Neural progenitor cell (in vitro differentiated cells): Measurements from ENCODE around the gene PSENEN. TPM values are rescaled to one million over a fixed set of nuclear protein-coding genes. Genes with fewer than 3 reads are reported as not detected.

ENCODE experiments used
- DNase-seq: peaks from one replicate; pipeline ENCODE4 v3.0.0-alpha.2; 2016; ENCODE audit warnings: low spot score
- H2AFZ ChIP-seq: fragments of 200-600 bp; sonication (generic); replicated peaks from 2 replicates; pipeline ENCODE4 v1.6.1; 2016; ENCODE audit warnings: antibody characterized with exemption
- H3F3A ChIP-seq: fragments of 200-600 bp; sonication (generic); 2 replicates; pipeline ENCODE4 v1.6.1; 2016; ENCODE audit warnings: antibody characterized with exemption, low read depth
- H3K27ac ChIP-seq: fragments of 200-600 bp; sonication (generic); 2 replicates; pipeline ENCODE4 v1.5.1; 2016; ENCODE audit warnings: mild to moderate bottlenecking
- H3K27me3 ChIP-seq: fragments of 200-600 bp; sonication (generic); 2 replicates; pipeline ENCODE4 v1.6.1; 2016; ENCODE audit warnings: mild to moderate bottlenecking, moderate library complexity
- H3K36me3 ChIP-seq: fragments of 200-600 bp; sonication (generic); 2 replicates; pipeline ENCODE4 v1.5.1; 2016
- H3K4me1 ChIP-seq: fragments of 200-600 bp; sonication (generic); 2 replicates; pipeline ENCODE4 v1.6.1; 2016; ENCODE audit warnings: mixed run types
- H3K4me2 ChIP-seq: fragments of 200-600 bp; sonication (generic); 2 replicates; pipeline ENCODE4 v1.6.1; 2016
- H3K4me3 ChIP-seq: fragments of 200-600 bp; sonication (generic); 2 replicates; pipeline ENCODE4 v1.5.1; 2016
- H3K79me2 ChIP-seq: fragments of 200-600 bp; sonication (generic); 2 replicates; pipeline ENCODE4 v1.6.1; 2016; ENCODE audit warnings: low read depth
- H3K9ac ChIP-seq: fragments of 200-600 bp; sonication (generic); 2 replicates; pipeline ENCODE4 v1.6.1; 2016
- H3K9me3 ChIP-seq: fragments of 200-600 bp; sonication (generic); 2 replicates; pipeline ENCODE4 v1.5.1; 2016; ENCODE audit warnings: low read depth
- H4K20me1 ChIP-seq: fragments of 200-600 bp; sonication (generic); 2 replicates; pipeline ENCODE4 v1.6.1; 2016; ENCODE audit warnings: low read depth
- H3K27ac Mint-ChIP-seq: 3 replicates; pipeline ENCODE4 v1.8.0; 2021; ENCODE audit warnings: mixed read lengths
- H3K27me3 Mint-ChIP-seq: 2 replicates; pipeline ENCODE4 v1.8.0; 2022; ENCODE audit warnings: low read depth, mild to moderate bottlenecking, inconsistent platforms, moderate library complexity, mixed read lengths; ENCODE audit not compliant: insufficient read depth
- H3K36me3 Mint-ChIP-seq: 3 replicates; pipeline ENCODE4 v1.8.0; 2021; ENCODE audit warnings: mixed read lengths
- H3K4me1 Mint-ChIP-seq: 3 replicates; pipeline ENCODE4 v1.8.0; 2021; ENCODE audit warnings: mixed read lengths
- H3K4me3 Mint-ChIP-seq: 3 replicates; pipeline ENCODE4 v1.8.0; 2021; ENCODE audit warnings: mild to moderate bottlenecking, moderate library complexity, mixed read lengths
- H3K9me3 Mint-ChIP-seq: 3 replicates; pipeline ENCODE4 v1.8.0; 2020; ENCODE audit warnings: mixed read lengths
- CTCF ChIP-seq: fragments of 200-600 bp; sonication (generic); IDR thresholded peaks from 2 replicates; pipeline ENCODE4 v1.5.1; 2017; ENCODE audit warnings: antibody characterized with exemption, mild to moderate bottlenecking
- EZH2 ChIP-seq: fragments of 200-600 bp; sonication (generic); IDR thresholded peaks from 2 replicates; pipeline ENCODE4 v1.6.1; 2017; ENCODE audit warnings: antibody characterized with exemption, mild to moderate bottlenecking, moderate library complexity
- EZH2phosphoT487 ChIP-seq: fragments of 200-600 bp; sonication (generic); IDR thresholded peaks from 2 replicates; pipeline ENCODE4 v1.6.1; 2017; ENCODE audit warnings: antibody characterized with exemption
- total RNA-seq: library from RNA; depleted of rRNA; stranded (reverse); fragments of >200 nt; gene quantifications from 2 replicates; pipeline ENCODE4 v1.2.3, GENCODE V29; 2015; ENCODE audit warnings: low replicate concordance

Gene PSENEN
- total RNA-seq, 1 donor from 2014 or later, result 10.9 TPM

GRCh38 chr19:35777086-35777841 lies 31.8 kb downstream of the PSENEN start:
- H3K4me1 ChIP-seq, result peaks cover 23% of the 10 kb centered on the region
- H3K4me3 ChIP-seq, result no peak overlapping the region
- Mint-ChIP-seq H3K4me1 (peaks cover 24% of the 10 kb centered on the region), H3K27ac (no peak overlapping the region), H3K36me3 (peaks cover 5% of the 10 kb centered on the region), H3K9me3 (no peaks in the 10 kb centered on the region), H3K27me3 (peaks cover 7% of the 10 kb centered on the region), H3K4me3 (peak overlapping the region; percentile 91)
- H3K9ac ChIP-seq, result no peak overlapping the region
- DNase-seq, result peak; percentile 64
- TF ChIP-seq EZH2phosphoT487 (no peak), EZH2 (no peak), CTCF (no peak)
- H2AFZ ChIP-seq, result no peak overlapping the region
- H4K20me1 ChIP-seq, result peaks cover 30% of the 10 kb centered on the region
- H3K4me2 ChIP-seq, result peak overlapping the region; percentile 84
- H3K79me2 ChIP-seq, result no peaks in the 10 kb centered on the region
- H3K9me3 ChIP-seq, result no peaks in the 10 kb centered on the region
- H3K36me3 ChIP-seq, result no peaks in the 10 kb centered on the region
- no peak overlapping the region for H3K27ac ChIP-seq
- peaks cover 21% of the 10 kb centered on the region for H3F3A ChIP-seq
- peaks cover 22% of the 10 kb centered on the region for H3K27me3 ChIP-seq

- no peak overlapping the region for H3K27ac ChIP-seq
- Mint-ChIP-seq H3K36me3 (peaks cover 5% of the 10 kb centered on the region), H3K4me3 (peak overlapping the region; percentile 64), H3K4me1 (peaks cover 24% of the 10 kb centered on the region), H3K27me3 (peaks cover 7% of the 10 kb centered on the region), H3K27ac (no peak overlapping the region), H3K9me3 (no peaks in the 10 kb centered on the region)
- DNase-seq, result no peak
- H3F3A ChIP-seq, result peaks cover 21% of the 10 kb centered on the region
- TF ChIP-seq EZH2phosphoT487 (no peak), EZH2 (no peak), CTCF (no peak)
- peaks cover 31% of the 10 kb centered on the region for H4K20me1 ChIP-seq
- peaks cover 23% of the 10 kb centered on the region for H3K4me1 ChIP-seq
- no peak overlapping the region for H3K4me3 ChIP-seq
- H3K4me2 ChIP-seq, result no peak overlapping the region
- H3K9me3 ChIP-seq, result no peaks in the 10 kb centered on the region
- no peak overlapping the region for H2AFZ ChIP-seq
- H3K27me3 ChIP-seq, result peaks cover 18% of the 10 kb centered on the region
- no peaks in the 10 kb centered on the region for H3K36me3 ChIP-seq
- H3K79me2 ChIP-seq, result no peaks in the 10 kb centered on the region
- no peak overlapping the region for H3K9ac ChIP-seq
These were observed 32.5 kb downstream of the PSENEN start for GRCh38 chr19:35777961-35778360.

- Histone ChIP-seq H3K9me3 (no peaks in the 10 kb centered on the region), H3K4me2 (no peak overlapping the region), H4K20me1 (peaks cover 38% of the 10 kb centered on the region), H3K4me1 (peaks cover 25% of the 10 kb centered on the region), H2AFZ (no peak overlapping the region), H3F3A (peaks cover 29% of the 10 kb centered on the region), H3K4me3 (no peak overlapping the region), H3K79me2 (no peaks in the 10 kb centered on the region), H3K9ac (no peak overlapping the region), H3K36me3 (no peaks in the 10 kb centered on the region), H3K27me3 (peaks cover 18% of the 10 kb centered on the region), H3K27ac (no peak overlapping the region)
- DNase-seq, result no peak
- Mint-ChIP-seq H3K9me3 (no peaks in the 10 kb centered on the region), H3K27me3 (peaks cover 7% of the 10 kb centered on the region), H3K4me1 (peaks cover 24% of the 10 kb centered on the region), H3K36me3 (peaks cover 5% of the 10 kb centered on the region), H3K27ac (no peak overlapping the region), H3K4me3 (no peak overlapping the region)
- TF ChIP-seq CTCF, result no peak
- TF ChIP-seq EZH2phosphoT487, result no peak
- no peak for TF ChIP-seq EZH2
These were observed 33.6 kb downstream of the PSENEN start for GRCh38 chr19:35779033-35779432.
